ENCODE data around the gene TRIM44.

Gene TRIM44

DNA sequence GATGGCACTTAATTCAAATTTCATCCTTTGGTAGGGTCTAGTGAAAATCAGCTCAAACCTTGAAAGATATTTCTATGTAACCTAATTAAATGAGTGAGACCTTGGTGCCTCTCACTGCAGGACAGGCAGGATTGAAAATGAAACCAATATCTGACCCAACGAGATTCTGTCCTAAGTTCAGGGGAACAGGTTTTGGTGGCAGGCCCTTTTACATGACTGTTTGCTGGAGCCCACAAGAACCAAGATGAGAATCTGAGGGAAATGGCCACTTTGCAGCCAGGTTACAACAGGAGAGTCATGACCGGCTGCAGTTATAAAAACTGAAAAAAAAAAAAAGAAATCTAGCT, 130.2 kb downstream of the TRIM44 start:
- DNase-seq, result no peak

DNA sequence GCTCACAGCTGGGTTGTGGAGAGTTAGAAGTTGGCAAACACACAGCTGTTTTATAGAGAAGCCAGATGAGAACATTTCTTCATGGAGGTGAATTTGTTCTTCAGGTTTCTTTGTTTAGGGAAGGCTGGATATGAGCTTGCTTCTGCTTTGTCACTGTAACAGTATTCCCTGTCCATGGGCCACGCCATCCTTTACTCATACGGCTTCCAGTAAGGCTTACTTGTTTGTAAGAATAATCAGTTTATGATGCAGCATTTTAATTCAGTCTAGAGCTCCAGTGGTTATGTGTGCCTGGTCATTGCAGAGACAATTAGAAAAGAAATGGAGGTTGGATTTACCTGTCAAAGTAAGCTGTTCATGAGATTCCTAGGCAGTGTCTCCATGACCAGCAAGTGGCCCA, 131.8 kb downstream of the TRIM44 start:
- DNase-seq, result no peak

DNA sequence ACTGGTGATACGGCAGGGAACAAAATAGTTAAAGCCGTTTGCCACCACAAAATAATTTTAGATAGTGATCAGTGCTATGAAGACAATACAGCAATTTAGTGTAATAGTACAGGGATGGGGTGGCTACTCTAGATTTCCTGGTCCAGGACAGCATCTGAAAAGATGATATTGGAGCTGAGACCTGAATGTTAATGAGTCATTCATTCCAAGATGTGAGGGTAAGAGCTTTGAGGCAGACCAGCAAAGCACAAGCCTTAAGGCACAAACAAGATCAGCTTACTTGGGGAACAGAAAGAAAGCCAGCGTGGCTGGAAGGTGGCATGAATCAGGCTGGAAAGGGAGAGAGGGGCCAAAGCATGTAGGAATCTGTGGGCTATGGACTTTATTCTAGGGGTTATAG, 132.3 kb downstream of the TRIM44 start:
- no peak for DNase-seq

DNA sequence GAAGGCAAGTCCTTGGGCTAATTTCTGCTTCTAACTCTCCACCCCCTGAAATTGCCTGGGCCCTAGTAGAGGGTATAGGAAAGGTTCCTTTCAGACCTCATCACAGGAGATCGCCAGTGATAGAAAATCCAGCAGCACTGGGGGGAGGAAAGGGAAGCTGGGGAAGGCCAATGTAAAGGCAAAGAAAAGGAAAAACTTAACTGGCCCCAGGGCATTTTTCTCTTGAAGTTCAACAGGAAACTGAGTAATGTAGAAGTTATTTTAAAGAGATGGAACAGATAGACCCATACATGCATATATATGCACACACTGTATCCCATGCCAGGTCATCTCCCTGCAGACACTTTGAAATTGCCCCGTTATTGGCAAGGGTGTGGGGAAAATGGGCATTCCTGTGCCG, 134.0 kb downstream of the TRIM44 start:
- no peak for DNase-seq

DNA sequence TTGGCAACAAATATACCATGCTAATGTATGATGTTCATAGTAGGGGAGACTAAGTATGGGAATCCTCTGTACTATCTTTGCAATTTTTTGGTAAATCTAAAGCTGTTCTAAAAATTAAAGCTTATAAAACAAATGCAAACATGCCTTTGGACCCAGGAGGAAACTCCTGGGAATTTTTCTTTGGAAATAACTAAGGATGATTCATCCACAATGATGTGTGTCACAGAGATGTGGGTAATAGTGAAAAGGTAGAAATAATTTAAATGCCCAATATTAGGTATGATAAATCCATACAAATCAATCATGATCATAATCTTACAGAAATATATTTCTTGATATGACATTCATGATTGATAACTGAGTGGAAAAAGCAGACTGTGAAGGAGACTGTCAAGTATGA, 135.8 kb downstream of the TRIM44 start:
- no peak for DNase-seq

DNA sequence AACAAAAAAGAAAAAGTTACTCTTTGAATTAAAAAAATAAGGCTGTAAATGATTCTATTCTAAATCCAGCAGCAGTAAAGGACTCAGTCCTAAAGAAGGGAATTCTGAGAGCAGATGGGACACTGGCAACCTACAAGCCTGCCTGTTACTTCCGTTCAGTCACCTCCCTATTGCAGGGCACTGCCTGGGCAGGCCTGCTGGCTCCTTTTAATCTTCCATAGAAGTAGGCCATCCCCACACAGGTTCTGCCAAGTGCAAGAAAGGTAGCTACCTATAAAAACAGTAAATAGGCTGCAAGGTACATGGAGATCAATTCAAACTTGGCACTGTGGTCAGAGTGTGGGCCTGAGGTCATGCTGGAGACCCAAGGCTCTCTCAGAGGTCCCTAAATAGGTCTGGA, 136.4 kb downstream of the TRIM44 start:
- DNase-seq, result no peak

DNA sequence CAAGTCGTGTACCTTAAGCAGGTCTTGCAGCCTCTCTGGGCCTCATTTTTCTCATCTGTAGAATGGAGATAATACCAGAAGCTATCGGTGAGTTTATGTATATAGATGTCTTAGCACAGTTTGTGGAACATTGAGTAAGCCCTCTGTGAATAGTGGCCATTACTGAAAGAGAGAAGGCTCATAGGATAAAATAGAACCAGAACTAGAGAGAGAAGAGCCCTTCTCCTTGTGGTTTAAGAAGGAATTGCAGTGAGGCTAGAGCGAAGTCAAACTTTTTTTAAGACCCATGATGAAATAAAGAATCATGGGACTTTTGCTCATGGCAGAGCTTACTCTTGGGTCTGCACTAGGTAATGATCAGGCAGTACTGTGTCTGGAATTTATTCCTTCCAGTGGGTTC, 137.1 kb downstream of the TRIM44 start:
- no peak for DNase-seq

DNA sequence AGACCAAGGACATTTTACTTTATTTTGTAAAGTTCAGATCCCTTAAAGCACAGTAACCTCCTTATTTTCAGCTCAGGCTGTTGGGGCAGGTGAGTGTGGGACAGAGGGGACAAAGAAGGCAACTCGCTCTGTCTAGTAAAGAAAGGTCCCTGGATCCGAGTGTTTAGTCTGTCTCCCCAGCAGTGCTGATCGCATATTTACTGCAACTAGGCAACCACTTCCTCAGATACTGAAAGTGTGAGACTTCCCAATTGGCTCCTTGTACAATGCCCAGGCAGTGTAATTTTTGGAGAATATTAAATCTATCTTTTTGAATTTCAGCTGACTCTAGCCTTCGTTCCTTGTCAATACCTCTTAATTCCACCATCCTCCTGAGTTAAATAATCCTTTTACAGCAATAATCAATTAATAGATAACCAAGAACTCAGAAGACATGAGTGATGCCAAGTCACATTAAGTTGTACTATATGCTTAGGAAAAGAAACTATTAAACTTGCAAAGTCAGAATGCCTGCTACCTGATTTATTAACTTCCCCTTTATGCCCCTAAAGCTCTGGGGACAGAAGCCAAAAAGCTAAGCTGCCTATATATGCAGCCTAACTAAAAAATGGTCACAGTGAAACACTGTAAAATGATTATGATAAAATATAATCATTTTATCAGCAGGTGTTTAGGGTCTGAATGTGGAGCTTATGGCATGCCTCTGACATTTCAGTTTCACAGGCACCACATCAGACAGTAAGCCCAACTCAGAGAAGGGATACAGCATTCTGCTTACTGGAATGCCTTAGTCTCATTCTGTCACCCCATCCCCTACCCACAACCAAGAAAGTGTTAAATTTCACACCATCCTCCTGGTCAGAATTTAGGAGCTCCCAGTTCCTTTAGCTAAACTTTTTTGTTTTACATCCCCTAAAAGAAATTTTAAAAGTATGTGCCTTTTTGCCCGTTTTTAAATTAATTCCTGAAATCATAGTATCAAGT, 138.7 kb downstream of the TRIM44 start:
- no peak for DNase-seq

DNA sequence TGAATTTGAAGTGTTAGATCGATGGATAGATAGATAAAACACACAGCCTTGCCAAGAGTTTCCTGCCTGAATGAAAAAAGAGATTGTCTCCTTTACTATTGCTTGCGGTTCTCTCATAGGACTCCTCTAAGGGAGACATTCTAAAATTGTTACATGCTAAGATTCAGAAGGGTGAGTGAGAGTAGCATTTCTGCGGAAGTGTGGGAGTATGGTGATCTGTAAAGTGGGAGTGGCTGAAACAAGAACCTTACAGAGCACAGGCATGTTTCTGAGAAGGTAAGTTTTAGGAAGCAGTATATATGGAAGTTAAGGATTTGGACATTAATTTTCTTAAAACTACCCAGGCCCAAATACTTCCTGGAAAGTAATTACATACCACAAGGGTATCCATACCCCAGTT, 139.6 kb downstream of the TRIM44 start:
- no peak for DNase-seq

DNA sequence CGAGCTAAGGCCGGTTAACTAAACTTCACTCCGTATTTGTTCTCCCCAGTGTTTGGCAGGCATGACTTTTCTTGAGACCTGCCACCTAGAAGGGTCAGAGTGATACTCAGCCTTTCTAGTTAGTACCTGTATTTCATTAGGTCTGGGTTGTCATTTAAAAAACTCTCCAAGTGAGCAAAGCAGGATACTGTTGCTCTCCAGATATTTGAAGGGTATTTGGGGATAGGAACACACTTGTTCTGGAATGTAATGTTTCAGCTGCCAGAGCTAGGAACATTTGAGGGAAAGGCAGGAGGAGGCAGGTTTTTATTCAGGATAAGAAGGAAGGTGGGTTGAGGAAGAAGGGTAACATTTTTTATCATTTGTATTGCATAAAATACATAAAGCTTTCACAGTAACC, 140.1 kb downstream of the TRIM44 start:
- no peak for DNase-seq

DNA sequence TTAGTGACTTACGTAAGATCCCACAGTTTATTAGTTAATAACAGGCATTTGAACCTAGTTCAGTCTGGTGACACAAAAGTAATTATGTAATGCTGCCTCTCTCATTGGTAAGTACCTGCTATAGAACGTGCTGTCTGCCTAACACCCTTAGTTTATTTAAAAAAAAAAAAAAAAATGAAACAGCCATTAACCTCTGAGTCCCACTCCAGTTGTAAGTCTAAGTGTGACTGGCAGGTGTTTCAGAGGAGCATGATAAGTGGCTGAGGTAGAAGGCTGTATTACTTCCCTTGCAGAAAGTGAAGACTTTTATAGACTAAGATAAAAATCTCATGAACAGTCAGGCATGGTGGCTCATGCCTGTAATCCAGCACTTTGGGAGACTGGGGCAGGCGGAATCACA, 140.5 kb downstream of the TRIM44 start:
- no peak for DNase-seq

DNA sequence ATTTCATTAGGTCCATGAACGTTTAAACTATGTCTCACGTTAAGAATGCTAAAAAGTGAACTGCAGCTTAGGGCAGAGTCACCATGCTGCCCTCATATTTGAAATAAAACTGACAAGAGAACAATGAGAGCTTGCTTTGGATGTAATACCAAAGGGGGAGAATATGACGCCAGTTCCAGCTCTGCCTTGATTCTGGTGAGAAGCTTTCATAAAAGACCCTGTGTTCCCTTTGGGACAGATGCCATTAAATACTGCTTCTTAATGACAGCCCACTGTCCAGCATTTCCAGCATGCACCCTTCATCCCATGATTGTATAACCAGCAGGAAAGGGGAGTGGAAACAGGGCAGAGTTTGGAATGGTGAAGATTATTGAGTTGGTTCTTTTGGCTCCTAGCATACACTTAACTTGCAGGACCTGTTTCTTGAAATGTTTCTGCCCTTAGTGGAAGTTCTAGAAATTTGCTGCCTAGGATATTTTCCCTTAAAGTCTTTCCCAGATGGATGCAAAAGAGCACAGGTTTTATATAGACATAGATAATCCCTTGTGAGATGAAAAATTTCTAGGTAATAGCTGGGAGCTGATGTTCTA, 142.0 kb downstream of the TRIM44 start:
- no peak for DNase-seq

DNA sequence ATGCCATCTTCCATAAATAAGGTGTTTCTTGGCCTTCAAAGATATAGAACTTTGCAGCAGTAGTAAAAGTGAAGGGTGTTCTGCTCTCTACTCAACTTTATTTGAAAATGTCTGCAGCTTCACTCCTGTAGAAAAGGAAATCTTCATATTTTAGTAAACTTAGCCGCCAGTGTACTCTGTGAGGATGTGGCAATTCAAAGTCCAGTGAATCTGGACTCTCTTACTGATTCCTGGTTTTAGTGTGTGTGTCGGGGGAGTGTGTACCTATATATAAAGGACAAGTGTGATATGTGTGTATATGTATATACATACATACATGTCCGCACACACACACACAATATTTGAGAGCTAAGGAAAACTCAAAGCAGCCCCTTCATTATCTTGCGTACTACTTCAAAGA, 147.0 kb downstream of the TRIM44 start:
- DNase-seq, result no peak

DNA sequence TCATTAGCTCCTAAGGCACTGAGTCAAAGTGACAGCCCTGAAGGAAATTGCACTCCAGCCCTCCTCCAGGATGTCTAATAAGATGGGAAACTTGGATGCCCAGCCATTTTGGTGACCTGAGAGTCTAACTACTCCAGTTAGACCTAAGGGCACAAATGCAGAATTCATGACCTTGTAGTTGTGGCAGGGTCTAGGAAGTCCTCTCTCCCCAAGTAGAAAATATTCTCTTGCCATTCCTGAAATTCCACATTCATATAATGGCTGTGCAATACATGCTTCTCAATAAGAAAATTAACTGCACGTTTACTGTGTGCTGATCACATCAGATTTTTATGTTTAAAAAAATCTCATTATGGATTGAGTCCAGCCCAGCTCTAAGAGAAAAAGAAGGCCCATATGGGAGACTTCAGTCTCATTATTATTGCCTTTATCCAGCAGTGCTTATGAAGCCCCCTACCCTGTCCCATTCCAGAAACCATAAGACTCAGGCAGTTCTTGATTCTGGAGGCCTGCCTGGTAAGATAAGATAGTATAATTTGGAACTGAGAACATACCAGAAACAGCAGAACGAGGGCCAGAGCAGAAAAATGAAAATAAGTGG, 147.6 kb downstream of the TRIM44 start:
- DNase-seq, result no peak

DNA sequence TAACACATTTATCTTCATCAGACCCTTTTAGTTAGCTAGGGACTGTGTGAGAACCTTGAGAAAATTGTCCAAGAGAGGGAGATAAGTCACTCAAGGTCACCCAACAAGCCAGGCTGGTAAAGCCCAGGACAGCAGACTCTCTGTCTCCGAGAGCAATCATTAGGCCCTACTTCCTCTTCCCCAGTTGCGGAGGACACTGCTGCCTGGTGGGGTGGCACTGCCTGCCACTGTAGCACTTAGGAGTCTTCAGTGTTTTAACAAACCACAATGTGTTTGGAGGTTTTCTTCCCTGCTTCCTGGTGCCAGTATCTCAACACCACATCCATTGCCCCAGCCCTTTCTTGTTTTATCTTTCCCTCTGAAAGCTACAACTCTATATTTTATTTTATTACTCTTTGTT, 149.2 kb downstream of the TRIM44 start:
- no peak for DNase-seq

DNA sequence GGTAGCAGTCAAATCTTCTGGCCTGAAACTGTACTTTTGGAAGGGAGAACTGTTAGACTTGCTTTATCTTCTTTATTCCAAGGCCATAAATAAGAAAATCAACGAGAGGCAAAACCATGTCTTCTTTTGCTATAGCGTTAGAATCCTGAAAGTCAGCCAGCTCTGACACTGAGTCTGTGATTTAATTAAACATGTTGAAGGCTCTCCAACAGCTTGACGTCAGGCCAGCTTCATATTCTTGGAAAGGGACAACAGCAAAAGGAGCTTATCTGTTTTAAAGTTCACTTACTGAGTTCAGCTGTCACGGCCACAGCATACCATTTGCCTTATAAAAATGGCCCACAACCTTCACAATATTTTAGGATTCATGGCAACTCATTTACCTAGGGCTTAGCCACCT, 150.3 kb downstream of the TRIM44 start:
- DNase-seq, result no peak

DNA sequence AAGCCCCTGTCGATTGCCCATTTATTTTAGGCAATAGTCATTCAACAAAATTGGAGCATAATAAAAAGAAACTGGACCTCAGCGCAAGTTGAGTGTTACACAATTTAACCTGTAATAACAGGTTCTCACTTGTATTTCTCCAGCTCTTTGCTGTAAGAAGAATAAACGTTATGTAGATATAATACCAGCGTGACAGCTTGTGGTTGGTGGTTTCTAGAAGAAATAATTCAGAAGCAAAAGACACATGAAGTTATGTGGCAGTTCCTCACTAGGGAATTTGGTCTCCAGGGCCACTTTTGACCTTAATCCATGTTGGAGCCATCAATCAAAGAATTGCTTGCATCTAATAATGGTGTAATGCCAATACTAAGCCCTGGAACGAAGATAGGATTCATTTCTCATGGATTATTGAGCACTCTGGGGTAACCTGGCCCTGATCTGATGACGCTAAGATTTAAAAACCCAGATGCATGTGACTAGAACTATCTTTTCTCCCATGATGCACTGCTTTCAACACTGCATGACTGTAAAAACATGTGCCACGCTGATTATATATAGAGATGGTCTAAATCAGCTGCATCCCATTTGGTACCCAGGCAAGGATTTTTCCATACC, 151.6 kb downstream of the TRIM44 start:
- no peak for DNase-seq

DNA sequence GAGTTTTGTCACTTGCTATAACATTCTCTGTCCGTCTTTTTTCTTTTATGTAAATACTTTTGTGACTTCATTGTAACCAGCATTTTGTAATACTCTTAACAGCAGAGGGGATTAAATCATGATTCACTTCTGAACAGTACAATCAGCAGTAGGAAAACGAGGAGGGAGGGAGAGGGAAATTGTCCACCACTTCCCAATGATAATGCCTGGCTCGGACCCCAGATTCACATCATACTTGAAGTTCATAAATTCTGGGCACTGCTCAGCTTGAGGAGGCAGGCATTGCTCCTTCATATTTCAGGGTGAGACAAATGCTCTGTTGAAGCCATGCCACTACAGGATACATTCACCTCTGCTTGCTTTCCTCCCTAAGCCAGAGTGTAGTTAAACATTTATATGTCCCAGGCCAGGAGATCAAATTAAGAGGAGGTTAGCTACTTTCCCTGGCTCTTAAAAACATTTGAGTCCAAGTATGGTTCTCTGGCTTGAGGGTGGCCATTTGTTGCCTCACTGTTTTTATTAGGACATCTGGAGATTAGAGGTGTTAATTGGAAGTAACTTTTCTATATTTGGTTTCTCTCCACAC, 152.2 kb downstream of the TRIM44 start:
- no peak for DNase-seq

DNA sequence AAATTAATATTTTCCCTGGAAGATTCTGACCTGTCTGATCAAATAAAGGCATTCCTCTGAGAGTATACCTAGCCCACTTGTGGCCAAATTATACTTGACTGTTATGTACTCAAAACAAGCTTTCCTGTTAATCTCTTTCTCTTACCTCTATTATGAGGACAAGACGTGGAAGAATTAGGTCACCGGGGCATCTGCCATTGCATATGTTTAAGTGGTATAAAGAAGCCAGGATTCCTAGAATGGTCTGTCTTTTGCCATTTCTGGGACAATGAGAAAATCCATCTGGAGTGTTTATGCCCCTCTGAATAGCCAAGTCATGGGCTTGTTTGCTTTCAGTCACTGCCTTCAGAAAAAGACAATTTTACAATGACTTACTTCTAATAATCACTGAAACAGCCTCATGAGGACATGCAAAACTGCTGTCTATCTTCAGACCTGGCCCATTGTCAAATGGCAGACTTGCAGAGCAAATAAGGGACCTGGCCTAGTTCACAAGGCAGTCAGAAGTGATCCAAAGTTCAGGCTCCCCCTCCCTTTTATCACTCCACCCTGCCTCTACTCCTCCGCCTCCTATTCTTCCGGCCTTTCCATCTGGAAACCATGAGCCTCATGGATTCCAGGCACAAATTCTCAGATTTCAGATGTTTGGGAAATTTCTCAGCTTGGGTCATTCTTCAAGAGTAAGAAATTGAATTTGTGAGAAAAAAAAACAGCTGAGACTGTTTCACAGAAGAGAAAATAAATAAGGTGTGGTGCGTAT, 153.2 kb downstream of the TRIM44 start:
- DNase-seq, result peak; percentile 75

DNA sequence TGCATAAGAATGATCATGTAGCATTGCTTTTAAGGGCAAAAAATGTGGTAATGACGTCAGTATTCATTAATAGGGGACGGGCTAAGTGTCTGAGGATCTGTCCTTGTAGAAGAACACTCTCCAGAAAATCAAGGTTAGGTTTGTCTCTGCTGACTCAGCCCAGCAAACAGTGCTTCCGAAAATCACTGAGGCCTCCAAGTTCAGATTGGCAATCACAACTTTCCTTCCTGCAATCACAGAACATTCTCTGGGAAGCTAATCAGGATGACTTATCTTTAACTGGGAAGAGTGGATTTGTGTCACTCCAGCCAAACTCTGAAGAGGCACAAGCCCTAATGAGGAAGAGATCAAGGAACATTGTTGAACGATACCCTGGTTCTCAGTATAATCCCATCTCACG, 158.0 kb downstream of the TRIM44 start:
- DNase-seq, result no peak

DNA sequence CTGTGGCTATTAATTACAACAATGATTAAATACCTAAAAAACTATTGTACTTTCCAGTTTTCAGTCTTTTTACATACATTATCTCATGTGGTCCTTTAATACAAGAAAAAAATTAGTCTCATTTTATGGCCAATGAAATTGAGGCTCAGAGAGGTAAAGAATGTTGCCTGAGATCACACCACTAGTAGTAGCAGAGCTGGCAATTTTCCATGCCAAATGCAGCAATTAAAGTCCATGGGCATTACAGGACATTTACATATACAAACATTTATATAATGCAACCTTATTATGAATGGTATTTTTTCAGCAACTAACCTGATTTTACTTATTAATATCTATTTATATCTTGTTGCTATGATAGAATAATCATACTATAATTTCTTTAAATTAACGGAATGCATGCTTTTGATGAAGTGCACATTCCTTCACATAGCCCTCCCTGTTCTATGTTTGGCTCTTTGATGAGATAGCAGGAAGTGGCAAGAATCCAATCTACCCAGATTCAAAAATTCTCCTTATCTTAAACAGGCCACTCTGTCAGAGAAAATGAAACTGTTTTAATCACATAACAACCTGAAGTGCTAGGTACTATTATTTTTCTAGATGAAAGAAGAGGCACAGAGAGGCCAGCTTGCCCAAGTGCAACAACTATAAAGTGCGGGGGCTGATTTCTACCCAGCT, 160.4 kb downstream of the TRIM44 start:
- no peak for DNase-seq

DNA sequence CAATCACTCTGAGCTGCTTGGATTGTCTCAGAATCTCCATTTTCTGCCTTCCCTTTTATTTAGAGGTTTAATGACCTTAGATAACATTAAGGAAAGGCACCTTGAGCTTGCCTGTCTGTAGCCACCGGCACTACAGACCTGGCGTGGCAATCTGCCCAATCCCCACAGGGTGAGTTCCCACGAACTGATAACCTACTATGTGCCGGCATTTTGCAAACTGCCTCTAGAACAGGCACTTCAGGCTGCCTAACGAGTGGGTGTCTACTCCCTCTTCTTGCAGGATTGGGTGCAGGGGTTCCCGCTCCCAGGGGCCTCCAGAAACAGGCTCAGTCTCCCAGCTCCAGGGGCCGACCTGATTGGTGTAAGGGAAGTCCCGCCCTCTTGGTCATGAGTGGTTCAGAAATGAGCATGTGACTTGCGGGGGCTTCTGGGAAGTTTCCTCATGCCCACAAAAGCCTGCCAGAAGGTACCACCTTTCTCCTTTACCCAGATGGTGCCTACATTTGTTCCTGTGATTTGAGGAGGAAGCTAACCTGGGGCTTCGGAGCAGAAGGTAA, 161.2 kb downstream of the TRIM44 start:
- no peak for DNase-seq

Data from eye (tissue), 1 donor.